Fibroblast of skin of right biceps (primary cell): ENCODE data around the gene DCTN4.
A peak's percentile ranks its signal among the peaks of the same experiment; 100 is the strongest.
"Not testable (repeated sequence)": the region's sequence is repeated elsewhere in the genome, so short reads cannot be mapped to it uniquely, and the experiment has no call there.

Source experiments
- DNase-seq: peaks from one replicate; pipeline ENCODE4 v3.0.0-alpha.2; 2013

Gene DCTN4

DNA sequence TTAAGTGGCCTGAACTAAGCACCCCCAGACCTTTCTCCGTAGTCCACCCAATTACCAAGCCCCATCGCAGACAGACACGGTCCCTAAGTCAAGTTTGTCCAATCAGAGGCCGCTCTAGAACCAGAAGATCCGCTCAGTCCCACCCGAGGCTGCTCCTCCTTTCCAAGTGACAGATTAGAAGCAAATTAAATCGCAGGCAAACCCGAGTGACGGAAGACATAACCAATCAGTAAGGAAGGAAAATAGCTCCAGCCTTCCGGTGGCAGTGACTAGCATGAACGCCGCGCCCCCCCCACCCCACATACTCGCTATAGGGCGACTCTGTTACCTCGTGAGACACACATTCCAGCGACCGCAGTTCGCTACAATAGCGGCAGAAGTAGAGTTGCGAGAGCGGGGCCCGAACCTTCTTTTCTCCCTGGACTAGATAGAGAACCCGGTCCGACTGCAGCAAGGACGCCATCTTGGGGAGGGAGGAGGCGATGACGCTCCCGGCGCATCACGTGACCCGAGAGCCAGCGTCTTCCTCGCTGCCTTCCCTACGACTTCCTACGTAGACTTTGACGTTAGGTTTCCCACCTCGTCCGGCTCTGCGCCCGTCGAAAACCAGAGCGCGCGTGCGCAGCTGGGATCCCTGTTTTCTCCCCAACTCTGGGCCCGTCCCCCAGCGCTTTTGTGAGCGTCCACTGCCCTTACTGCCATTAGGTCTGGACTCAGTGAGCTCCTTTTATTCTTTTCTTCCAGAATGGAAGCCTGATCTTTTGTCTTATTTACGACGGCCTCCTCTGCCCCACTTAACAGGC lies at the start of gene DCTN4:
Gene DCTN4, minus strand, starts transcription at position 487 of the 803 bp plus-strand sequence. Its CDS starts 24 bp downstream, at position 463.
- DNase-seq, result peak; percentile 100

DNA sequence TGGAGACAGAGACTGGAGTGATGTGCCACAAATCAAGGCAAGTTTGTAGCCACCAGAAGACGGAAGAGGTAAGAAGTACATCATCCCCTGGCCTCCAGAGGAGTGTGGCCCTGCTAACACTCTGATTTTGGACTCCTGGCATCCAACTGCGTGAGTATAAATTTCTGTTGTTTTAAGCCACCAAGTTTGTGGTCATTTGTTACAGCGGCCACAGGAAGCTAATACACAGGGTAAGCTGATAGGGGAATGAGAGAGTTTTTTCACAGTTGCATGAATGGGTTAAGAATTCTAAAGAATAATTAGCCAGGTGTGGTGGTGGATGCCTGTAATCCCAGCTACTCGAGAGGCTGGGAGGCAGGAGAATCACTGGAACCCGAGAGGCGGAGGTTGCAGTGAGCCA lies 45.6 kb upstream of the DCTN4 start:
- no peak for DNase-seq

DNA sequence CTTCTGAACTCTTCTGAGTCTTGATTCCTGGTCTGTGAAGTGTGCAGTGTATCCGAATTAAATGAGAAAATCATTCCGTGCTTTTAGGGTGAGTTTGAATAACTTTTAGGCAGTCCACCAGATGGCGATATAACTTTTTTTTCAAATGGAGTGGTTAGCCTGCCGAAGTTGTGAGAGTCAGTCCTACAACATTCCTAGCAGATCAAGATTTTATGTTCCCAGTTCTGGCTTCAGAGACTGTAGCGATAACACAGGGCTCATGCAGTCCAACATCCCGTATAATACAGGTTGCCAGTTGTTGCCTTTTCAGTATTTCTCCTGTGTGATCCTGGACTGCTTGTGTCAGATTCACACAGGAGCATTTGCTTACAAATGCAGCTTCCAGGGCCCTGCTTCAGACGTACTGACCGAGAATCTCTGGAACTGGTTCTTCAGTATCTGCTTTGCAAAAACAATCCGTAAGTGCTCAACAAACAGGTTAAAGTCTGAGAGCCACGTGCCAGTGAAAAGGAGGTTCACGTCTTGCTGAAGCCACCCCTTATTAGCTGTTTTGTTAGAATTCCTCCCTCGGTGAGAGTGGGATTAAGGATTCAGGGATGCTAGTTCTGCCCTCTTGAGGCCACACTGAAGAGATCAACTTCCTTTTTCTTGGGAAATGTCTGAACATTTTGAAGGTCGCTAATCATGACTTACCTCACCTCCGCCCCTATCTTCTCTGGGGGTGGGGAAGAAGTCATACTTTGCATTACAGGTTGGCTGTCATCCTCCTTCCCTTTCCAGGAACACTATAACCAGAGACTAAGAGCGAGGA lies 42.5 kb upstream of the DCTN4 start:
- peak; percentile 76 for DNase-seq

DNA sequence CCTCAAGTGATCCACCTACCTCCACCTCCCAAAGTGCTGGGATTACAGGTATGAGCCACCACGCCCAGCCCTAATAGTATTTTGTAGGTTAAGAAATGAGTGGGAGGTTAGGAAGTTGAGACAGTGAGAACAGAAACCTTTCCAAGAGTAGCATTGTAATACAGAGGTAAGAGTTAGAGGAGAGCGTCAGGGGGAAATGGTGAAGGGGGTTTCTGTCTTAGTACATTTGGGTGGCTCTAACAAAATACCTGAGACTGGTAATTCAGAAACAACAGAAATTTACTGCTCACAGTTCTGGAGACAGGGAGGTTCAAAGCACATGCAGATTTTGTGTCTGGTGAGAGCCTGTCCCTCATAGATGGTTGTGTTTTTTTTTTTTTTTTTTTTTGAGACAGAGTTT lies 38.6 kb upstream of the DCTN4 start:
- no peak for DNase-seq

DNA sequence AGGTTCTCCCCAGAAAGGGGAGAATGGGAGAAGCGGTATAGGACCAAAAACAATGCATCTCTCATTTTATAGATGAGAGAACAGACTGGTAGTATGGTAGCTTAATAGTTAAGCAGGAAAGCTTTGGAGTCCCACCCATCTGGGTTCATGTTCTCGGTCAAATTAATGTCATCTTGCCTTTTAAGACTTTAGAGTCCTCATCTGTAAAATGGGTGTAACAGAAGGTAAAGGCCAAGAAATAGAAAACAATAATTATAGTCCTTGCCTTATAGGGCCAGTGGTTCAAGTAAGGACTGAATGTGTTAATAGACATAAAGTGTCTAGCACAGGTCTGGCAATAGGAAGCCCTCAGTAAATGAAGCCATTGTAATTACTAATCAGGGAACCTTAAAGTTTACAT lies 36.1 kb upstream of the DCTN4 start:
- no peak for DNase-seq

DNA sequence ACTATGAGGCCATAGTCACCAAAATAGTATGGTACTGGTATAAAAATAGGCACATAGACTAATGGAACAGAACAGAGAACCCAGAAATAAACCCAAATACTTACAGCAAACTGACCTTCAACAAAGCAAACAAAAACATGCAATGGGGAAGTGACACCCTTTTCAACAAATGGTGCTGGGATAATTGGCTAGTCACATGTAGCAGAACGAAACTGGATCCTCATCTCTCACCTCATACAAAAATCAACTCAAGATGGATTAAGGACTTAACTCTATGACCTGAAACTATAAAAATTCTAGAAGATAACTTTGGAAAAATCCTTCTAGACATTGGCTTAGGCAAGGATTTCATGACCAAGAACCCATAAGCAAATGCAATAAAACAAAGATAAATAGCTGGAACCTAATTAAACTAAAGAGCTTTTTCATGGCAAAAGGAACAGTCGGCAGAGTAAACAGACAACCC lies 34.6 kb upstream of the DCTN4 start:
- not testable (repeated sequence) for DNase-seq

DNA sequence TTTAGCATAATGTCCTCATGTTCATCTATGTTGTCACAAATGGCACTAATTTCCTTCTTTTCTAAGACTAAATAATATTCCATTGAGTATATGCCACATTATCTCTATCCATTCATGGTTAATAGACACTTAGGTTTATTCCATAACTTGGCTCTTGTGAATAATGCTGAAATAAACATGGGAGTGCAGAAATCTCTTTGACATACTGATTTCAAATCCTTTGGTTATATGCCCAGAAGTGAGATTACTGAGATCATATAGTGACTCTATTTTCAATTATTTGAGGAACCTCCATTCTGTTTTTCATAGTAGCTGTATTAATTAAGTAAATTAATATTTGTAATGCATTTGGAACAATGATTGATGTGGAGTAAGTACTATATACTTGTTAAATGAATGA lies 32.7 kb upstream of the DCTN4 start:
- DNase-seq, result no peak

DNA sequence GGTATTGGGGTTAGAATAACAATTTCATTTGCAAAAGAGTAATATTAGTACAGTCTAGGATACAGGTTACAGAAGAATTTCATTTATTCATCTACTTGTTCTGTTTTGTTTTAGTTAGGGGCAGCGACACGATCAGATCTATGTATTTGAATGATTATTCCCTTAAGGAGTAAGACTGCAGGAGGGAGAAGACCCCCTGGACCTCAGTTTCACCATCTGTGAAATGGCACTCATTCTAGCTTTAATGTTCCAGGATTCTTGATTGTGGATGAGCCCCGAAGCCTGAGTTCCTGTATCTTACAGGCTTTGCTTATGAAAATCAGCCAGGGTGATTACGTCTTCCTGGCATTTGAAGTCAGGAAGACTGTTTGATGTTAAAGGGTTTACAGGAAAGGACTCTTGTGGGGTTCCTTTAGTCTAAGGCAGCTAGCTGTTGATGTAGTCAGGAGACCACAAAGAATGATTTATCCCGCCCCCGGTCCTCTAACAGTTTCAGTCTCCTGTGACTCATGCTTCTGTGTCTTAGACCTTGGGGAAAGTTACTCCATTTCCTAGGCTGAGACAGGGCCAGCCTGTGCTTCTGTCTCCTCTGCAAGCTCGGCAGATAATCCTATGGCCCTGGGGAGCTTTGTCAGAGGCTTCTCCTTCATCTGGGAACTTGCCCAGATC lies 31.3 kb upstream of the DCTN4 start:
- peak; percentile 100 for DNase-seq

DNA sequence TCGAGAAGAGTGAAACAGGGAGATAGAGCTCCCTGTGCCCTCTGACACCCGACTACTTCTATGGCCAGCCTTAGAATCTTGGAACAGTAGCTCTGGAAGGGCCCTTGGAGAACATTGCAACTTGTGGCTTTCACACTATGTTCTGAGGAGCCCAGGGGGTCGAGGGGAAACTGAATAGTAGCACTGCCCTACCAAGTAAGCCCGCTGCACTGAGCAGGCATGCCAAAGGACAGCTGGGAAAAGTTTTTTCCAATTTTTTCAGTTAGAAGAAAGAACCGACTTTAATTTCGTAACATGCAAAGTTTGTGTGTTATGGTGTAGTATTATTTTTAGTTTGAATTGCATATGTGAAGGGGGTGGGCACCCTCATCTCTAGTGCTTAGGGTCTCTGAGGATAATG lies 30.6 kb upstream of the DCTN4 start:
- no peak for DNase-seq

DNA sequence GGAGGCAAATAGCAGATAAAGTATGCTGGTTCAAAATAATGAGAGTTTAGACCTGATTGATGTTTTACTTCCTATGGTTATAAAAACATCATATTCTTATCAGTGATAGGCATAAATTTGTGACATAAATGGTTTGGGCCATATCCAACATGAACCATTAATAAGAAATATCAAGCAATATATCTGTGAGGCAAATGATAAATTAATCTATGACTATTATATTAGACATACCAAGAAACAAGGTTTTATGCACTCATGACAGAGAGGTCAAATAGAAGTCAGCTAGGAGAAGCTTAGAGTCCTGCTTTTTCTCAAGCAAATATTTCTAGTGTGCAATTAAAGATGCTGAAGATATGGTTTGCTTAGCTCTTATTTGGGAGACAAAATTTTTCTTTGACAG lies 30.2 kb upstream of the DCTN4 start:
- DNase-seq, result peak; percentile 50

DNA sequence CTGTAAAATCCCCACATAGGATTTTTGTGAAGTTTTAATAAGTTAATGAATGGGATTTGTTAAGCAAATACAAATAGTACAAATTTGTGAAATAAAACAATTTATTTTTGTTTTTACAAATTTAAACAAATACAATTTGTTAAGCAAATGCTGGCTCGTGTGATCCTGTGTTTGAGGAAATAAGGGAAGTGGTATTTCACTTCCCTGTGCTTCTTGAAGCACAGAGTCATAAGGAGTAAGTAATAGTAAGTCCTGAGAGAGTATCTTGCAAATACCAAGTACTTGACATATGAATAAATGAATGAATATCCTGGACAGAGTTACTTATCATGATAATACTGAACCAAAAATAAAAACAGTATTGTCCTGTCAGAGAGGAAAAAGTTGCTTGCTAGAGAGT lies 28.8 kb upstream of the DCTN4 start:
- no peak for DNase-seq

DNA sequence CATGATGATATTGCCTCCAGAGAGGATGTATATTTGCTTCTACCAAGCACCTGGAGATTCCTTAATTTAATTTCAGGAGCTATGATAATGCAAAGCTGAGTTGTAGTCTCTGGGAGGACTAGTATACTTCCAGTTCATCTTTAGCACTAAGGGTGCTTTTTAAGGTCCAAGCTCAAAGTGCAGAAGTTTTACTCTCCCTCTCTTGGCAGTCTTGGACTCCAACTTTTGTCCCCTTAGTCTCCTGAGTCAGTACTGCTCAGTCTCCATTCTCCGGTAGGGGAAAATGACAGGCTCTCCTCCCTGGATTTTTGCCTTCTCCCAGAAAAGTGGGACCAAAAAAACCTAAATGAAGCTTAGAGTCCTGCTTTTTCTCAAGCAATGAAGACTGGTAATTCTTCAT lies 28.1 kb upstream of the DCTN4 start:
- DNase-seq, result no peak

DNA sequence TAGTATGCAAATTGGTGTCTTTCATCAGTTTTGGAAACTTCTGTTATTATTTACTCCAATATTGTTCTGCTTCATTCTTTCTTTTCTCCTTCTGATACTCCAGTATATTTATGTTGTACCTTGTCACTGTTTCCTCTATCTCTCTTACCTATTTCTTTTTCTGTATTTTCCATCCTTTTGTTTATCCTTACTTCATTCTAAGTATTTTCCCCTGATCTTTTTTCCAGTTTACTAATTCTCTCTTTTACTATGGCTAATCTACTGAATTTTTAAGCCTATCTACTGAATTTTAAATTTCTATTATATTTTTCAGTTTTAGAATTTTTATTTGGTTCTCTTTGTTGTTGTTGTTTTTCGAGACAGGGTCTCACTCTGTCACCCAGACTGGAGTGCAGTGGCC lies 27.1 kb upstream of the DCTN4 start:
- DNase-seq, result no peak

DNA sequence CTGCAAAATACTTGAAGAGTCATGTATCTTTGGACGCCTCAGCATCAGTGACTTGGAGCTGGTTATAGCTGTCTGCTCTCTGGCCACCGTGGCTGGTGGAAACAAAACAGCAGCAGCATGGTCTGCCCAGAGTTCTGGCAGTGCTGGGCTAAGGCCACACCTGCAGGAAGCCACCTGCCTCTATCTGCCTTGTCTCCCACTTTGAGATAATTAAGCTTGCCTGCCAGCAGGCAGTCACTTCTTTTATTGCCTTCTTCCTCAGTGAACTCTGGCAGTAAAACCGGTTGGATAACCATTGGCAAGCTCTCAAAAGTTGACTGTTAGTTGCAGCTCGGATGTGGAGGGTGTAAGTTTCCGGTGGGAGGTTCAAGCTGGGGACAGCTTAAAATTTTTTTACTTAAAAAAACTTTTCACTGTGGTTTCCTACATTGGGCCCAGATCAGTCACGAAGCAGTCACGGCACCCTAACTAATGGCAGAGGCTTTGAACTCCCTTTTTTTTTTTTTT lies 24.7 kb upstream of the DCTN4 start:
- DNase-seq, result peak; percentile 95

DNA sequence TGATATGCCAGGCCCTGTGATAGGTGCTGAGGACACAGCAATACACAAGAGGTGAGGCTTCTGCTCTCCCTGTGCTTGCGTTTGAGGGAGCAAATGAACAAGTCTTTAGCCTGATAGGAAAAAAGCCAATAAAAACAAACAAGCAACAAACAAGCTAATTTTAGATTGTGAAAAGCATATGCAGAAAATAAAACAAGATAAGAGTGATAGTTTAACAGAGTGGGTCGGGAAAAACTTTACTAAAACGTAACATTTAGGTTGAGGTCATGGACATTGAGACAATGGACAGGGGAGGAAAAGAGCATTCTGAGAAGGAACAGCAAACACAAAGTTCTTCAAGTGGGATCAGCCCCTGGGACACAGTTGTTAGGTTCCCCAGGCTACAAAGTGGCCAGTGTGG lies 24.0 kb upstream of the DCTN4 start:
- no peak for DNase-seq

DNA sequence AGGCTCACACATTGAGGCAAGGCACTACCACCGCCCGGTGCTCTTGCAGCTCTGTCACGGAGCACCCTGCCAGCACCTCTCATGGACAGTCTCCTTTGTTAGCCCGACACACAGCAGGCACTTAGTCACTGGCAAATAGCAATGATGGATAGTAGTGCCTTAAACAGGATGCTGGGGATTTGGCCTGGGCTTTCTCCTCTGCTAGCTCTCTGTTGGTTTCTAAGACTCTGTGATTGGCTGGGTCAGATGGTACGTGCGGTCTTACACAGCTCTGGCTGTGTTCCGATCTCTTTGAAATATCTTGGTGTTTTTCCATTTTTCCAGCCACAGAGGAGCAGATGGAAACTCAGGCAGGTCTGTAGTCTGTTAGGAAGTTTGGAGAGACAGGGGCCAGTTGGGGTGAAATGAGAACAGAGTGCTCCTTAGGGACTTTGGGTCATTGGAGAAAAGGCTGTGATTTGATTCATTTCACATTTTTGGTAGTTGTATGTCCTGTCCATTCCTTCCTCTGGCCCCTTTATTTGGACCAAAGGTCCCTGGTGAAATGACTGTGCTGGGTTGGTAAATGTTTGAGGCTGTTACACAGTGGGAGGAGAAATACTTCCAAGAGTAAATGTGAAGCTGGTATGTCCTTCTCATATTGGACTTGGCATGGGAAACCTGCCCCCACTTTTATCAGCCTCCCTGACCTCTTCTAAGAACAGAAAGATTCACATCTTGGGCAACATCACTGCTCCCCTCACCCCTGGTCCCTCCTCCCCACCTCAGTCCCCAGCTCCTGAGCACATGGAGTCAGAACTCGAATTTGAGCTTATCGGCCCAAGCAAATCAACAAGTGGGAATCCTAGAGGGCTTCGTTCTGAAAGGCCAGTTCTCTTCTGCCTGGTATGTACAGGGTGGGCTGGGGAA lies 23.1 kb upstream of the DCTN4 start:
- peak; percentile 98 for DNase-seq

DNA sequence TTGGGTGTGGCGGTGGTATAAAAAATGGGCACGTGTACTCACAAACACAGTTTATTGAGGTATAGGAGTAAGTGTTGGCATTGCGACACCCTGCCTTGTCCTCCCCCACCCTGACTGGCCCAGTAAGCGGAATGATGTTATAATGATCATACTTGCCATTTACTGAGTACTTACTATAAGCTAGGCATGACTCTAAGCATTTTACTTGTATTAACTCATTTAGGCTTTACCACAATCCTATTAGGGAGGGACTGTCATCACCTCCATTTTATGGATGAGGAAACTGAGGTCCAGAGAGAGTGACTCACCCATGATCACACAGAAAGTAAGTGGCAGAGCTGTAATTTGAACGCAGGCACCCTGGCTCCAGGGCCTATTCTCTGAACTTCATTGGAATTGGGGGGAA lies 22.0 kb upstream of the DCTN4 start:
- peak; percentile 97 for DNase-seq

DNA sequence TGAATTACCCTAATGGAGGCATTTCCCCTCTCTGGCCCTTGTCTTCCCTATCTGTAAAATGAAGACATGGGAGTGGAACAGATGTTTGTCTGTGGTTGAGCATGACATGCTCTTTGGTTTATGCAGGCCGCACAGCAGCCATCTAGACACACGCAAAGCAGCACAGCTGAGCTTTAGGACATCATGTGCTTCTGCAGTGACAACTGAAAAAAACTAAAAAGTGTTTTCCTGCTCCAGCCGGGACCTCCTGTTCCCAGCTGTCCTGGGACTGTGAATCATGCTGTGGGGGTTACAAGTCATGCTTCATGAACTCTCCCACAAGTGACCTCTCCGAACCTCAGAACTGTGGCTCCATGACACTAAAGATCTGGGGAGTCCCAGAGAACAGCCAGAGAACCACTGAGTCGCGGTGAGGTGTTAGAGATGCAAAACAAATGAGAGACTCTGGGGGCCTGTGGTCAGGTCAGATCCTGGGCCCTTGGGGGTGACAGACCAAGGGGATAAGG lies 21.4 kb upstream of the DCTN4 start:
- DNase-seq, result peak; percentile 69

DNA sequence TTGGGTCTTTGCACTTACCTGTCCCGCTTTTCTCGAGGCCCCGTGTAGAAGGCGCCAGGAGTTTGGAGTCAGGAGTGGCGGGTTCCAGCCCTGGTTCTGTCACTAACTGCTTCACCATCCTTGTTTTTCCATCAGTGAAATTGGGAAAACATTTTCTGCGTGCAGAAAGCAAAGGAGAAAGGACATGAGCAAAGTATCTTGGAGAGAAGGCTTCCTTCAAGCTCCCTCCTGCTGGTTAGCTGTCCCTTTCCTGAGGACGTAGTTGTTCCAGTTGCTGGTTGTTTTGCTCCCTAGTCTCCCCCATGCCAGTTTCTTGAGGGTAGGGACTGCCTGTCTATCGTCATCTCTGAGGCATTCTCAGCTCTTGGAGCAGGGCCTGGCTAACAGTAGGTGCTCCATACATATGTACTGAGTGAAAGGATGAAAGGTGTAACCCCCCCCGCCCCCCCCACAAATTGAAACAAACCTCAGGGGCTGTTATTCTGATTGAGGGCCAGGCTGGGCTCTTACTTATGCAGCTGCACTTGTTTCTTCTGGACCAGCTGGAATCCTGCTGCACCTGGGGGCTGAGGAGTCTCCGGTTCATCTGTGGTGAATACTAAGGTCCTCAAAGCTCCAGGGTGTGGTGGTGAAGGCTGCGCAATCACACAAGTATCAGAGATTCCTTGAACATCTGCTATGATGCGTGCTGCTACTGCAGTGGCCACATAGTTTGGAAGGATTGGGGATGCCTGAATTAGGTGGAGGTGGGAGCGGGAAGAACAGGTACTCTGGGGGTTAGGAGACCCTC lies 20.8 kb upstream of the DCTN4 start:
- peak; percentile 45 for DNase-seq

DNA sequence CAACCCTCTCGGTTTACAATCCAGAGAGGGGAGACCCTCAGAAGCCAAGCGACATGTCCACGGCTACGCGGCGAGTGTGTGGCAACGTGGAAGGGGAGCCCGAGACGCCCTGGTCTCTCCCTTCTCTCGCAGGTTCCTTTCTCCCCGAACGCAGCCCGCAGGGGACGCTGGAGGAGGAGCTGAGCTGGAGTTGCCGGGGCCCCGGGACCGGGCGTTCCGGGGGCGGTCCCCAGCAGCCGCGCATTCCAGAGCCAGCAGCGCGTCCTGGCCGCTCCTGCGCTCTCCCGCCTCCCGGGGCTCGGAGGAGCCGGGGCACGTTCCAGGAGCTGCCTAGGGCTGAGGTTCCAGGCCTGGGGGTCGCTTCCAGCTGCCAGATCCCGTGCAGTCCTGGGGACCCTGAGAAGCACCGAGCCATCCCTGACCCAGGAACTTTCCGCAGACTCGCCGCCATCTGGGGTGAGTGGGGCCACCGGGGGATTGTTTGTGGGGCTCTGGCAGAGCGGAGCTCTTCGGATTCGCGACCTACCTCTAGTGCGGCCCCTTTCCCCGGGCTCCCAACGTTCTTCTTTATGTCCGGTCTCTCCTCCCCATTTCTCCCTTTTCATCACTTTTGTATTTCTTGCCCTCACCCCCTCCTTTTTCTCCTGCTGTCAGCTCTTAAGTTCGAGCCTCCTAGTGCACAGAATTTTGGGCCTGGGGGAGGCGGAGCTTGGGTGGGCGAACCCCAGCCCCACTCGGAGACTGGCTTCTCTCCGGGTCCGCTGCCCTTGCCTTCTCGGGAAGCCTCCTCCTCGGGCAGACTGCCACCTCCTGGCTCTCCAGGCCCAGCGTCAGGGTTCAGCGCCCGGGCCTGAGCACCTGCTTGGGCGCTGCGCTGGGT lies 19.9 kb upstream of the DCTN4 start, which contains the start of gene SMIM3:
Gene SMIM3, plus strand, starts transcription at position 241 of the 880 bp plus-strand sequence. CDS start 16,684 bp downstream, outside the sequence.
- peak; percentile 80 for DNase-seq
